ENCODE measurements around the gene ZAP70. TPM values are rescaled to one million over a fixed set of nuclear protein-coding genes. Genes with fewer than 3 reads are reported as not detected.

The ZAP70 gene
- total RNA-seq, 4 donors from 2014 or later = 1.1 to 1.6 (median 1.4) TPM

GRCh38 chr2:97752342-97753334 lies 39.3 kb downstream of the ZAP70 start:
- intact Hi-C loops (cut with DNase I; ENCODE audit: low total_unique reads) = no loop called here
- TF ChIP-seq POLR2A (IDR thresholded peaks at IDR 0.05) = no peak
- no peak for TF ChIP-seq CTCF (IDR thresholded peaks at IDR 0.05)
- no peak for DNase-seq (ENCODE audit: low spot score in 2 of 2)
- H3K4me3 ChIP-seq (ENCODE audit: low read depth, poor library complexity, severe bottlenecking) = no peak overlapping the region
- WGBS, 2 donors = 95 to 97% methylated on average over 3 of the region's 3 CpGs

GRCh38 chr2:97754690-97755346 lies 41.4 kb downstream of the ZAP70 start:
- no peak for DNase-seq (ENCODE audit: low spot score in 2 of 2)
- H3K4me3 ChIP-seq (ENCODE audit: low read depth, poor library complexity, severe bottlenecking) = no peak overlapping the region
- intact Hi-C loops (cut with DNase I; ENCODE audit: low total_unique reads) = no loop called here
- TF ChIP-seq CTCF (IDR thresholded peaks at IDR 0.05) (no peak), POLR2A (IDR thresholded peaks at IDR 0.05) (no peak)
- WGBS, 2 donors = 55 to 58% methylated on average over 12 of the region's 12 CpGs

DNA sequence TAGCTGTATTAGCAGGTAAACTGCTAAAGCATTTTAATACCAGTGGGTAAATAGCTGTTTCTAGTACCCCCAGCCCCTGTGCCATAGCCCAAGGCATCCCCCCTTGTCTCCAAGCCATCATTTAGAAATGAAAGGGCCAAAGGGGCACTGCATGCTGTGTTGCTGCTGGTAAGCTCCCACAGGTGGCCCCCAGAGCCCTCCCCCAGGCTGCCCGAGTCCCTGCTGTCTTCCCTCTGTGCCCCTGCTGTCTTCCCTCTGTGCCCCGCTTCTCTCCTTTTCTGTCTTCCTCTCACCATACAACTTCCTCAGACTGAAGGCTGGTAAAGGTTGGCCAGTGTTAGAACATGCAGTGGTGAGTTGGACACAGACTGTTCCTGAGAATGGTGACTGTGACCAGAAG lies 42.1 kb downstream of the ZAP70 start:
- intact Hi-C loops (cut with DNase I; ENCODE audit: low total_unique reads) = no loop called here
- WGBS, 2 donors = 96 to 100% methylated on average over 2 of the region's 2 CpGs
- no peak for DNase-seq (ENCODE audit: low spot score in 2 of 2)
- no peak overlapping the region for H3K4me3 ChIP-seq (ENCODE audit: low read depth, poor library complexity, severe bottlenecking)
- TF ChIP-seq CTCF (IDR thresholded peaks at IDR 0.05) = no peak
- no peak for TF ChIP-seq POLR2A (IDR thresholded peaks at IDR 0.05)

DNA sequence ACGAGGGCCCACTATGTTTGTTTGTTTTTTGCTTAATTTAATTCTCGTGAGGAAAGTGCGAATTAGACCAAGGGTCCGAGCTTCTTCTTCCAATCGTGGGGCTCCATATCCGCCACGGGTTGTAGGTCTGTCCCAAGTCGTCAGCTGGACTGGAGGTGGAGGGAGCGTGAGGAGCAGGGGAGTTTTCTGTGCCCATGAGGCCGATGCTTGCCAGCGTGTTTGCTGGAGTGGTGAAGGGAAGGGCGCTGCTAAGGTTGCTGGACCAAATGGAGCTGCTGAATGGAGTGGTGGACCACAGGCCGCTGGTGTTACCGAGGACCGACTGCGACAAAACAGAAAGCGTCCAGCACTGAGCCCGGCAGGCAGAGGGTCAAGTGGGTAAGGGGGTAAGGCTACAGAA lies 43.7 kb downstream of the ZAP70 start:
- no peak for DNase-seq (ENCODE audit: low spot score in 2 of 2)
- no peak overlapping the region for H3K4me3 ChIP-seq (ENCODE audit: low read depth, poor library complexity, severe bottlenecking)
- WGBS, 2 donors = 95% methylated on average over 18 of the region's 18 CpGs
- intact Hi-C loops (cut with DNase I; ENCODE audit: low total_unique reads) = no loop called here
- no peak for TF ChIP-seq POLR2A (IDR thresholded peaks at IDR 0.05)
- no peak for TF ChIP-seq CTCF (IDR thresholded peaks at IDR 0.05)

- no peak overlapping the region for H3K4me3 ChIP-seq (ENCODE audit: low read depth, poor library complexity, severe bottlenecking)
- intact Hi-C loops (cut with DNase I; ENCODE audit: low total_unique reads) = no loop called here
- DNase-seq (ENCODE audit: low spot score in 2 of 2) = no peak
- 79 to 88% methylated on average over 1 of the region's 1 CpG for WGBS, 2 donors
- TF ChIP-seq CTCF (IDR thresholded peaks at IDR 0.05) (no peak), POLR2A (IDR thresholded peaks at IDR 0.05) (no peak)
These were observed 44.8 kb downstream of the ZAP70 start for GRCh38 chr2:97758131-97758705.
